H9 (cell line): ENCODE data around the gene SPATA2. TPM values are rescaled to one million over a fixed set of nuclear protein-coding genes. Genes with fewer than 3 reads are reported as not detected.

Experiments used
- DNase-seq: peaks from one replicate; pipeline ENCODE4 v3.0.0-alpha.2; 2017
- H2AFZ ChIP-seq: one replicate; pipeline ENCODE4 v1.6.1; 2013; ENCODE audit warnings: mild to moderate bottlenecking, low read length, control low read depth, moderate library complexity
- H2AK5ac ChIP-seq: 2 replicates; pipeline ENCODE4 v1.6.1; 2013; ENCODE audit warnings: low read length, control low read depth, mixed read lengths; ENCODE audit not compliant: insufficient read length
- H2BK120ac ChIP-seq: one replicate; pipeline ENCODE4 v1.6.1; 2013; ENCODE audit warnings: low read depth, mild to moderate bottlenecking, low read length, control low read depth, inconsistent platforms; ENCODE audit not compliant: poor library complexity, severe bottlenecking
- H2BK12ac ChIP-seq: 2 replicates; pipeline ENCODE4 v1.6.1; 2013; ENCODE audit warnings: low read length, control low read depth, mixed read lengths, low read depth; ENCODE audit not compliant: insufficient read length
- H2BK15ac ChIP-seq: 2 replicates; pipeline ENCODE4 v1.6.1; 2013; ENCODE audit warnings: low read depth, low read length, control low read depth
- H2BK20ac ChIP-seq: one replicate; pipeline ENCODE4 v1.6.1; 2013; ENCODE audit warnings: low read depth, mild to moderate bottlenecking, low read length, control low read depth, inconsistent platforms; ENCODE audit not compliant: poor library complexity, severe bottlenecking
- H2BK5ac ChIP-seq: 2 replicates; pipeline ENCODE4 v1.6.1; 2013; ENCODE audit warnings: low read length, control low read depth, mixed read lengths; ENCODE audit not compliant: insufficient read length
- H3K14ac ChIP-seq: 2 replicates; pipeline ENCODE4 v1.6.1; 2013; ENCODE audit warnings: low read length, control low read depth; ENCODE audit not compliant: insufficient read depth
- H3K18ac ChIP-seq: 2 replicates; pipeline ENCODE4 v1.6.1; 2013; ENCODE audit warnings: low read depth, mild to moderate bottlenecking, mixed read lengths, low read length, control low read depth; ENCODE audit not compliant: insufficient read length
- H3K23ac ChIP-seq: 2 replicates; pipeline ENCODE4 v1.6.1; 2013; ENCODE audit warnings: low read length, control low read depth, mixed read lengths, low read depth; ENCODE audit not compliant: insufficient read length
- H3K23me2 ChIP-seq: 2 replicates; pipeline ENCODE4 v1.6.1; 2013; ENCODE audit warnings: low read depth, mild to moderate bottlenecking, mixed read lengths, low read length, control low read depth; ENCODE audit not compliant: insufficient read length, poor library complexity, severe bottlenecking
- H3K27ac ChIP-seq: 2 replicates; pipeline ENCODE4 v1.5.1; 2013; ENCODE audit warnings: low read length, control low read depth, mixed read lengths, low read depth; ENCODE audit not compliant: insufficient read length
- H3K27me3 ChIP-seq: 2 replicates; pipeline ENCODE4 v1.6.1; 2013; ENCODE audit warnings: low read length, control low read depth, inconsistent platforms; ENCODE audit not compliant: insufficient read depth
- H3K4ac ChIP-seq: 2 replicates; pipeline ENCODE4 v1.6.1; 2013; ENCODE audit warnings: low read depth, mild to moderate bottlenecking, control low read depth, inconsistent platforms, low read length, moderate library complexity
- H3K4me1 ChIP-seq: 2 replicates; pipeline ENCODE4 v1.6.1; 2013; ENCODE audit warnings: low read length, control low read depth, inconsistent platforms; ENCODE audit not compliant: insufficient read depth
- H3K4me2 ChIP-seq: 2 replicates; pipeline ENCODE4 v1.6.1; 2013; ENCODE audit warnings: low read length, control low read depth, mixed read lengths; ENCODE audit not compliant: insufficient read length, insufficient read depth
- H3K56ac ChIP-seq: 2 replicates; pipeline ENCODE4 v1.6.1; 2013; ENCODE audit warnings: low read depth, mild to moderate bottlenecking, mixed read lengths, low read length, control low read depth; ENCODE audit not compliant: insufficient read length
- H3K79me1 ChIP-seq: 2 replicates; pipeline ENCODE4 v1.6.1; 2013; ENCODE audit warnings: low read depth, mild to moderate bottlenecking, moderate library complexity, low read length, control low read depth, inconsistent platforms; ENCODE audit not compliant: insufficient read depth, poor library complexity, severe bottlenecking
- H3K79me2 ChIP-seq: 2 replicates; pipeline ENCODE4 v1.6.1; 2013; ENCODE audit warnings: low read length, control low read depth, inconsistent platforms; ENCODE audit not compliant: insufficient read depth
- H3K9ac ChIP-seq: 2 replicates; pipeline ENCODE4 v1.6.1; 2013; ENCODE audit warnings: low read length, control low read depth, mixed read lengths; ENCODE audit not compliant: insufficient read length; ENCODE audit errors: extremely low read depth
- H3K9me3 ChIP-seq: one replicate; pipeline ENCODE4 v1.6.1; 2013; ENCODE audit warnings: low read depth, low read length, inconsistent platforms; ENCODE audit not compliant: control insufficient read depth
- H3T11ph ChIP-seq: one replicate; pipeline ENCODE4 v1.6.1; 2013; ENCODE audit warnings: mild to moderate bottlenecking, low read length, control low read depth, inconsistent platforms
- H4K20me1 ChIP-seq: one replicate; pipeline ENCODE4 v1.6.1; 2013; ENCODE audit not compliant: control insufficient read depth, insufficient read length, insufficient read depth
- H4K5ac ChIP-seq: 2 replicates; pipeline ENCODE4 v1.6.1; 2013; ENCODE audit warnings: low read depth, mild to moderate bottlenecking, mixed read lengths, low read length, control low read depth; ENCODE audit not compliant: insufficient read length
- H4K8ac ChIP-seq: replicated peaks from 2 replicates; pipeline ENCODE4 v1.6.1; 2013; ENCODE audit warnings: low read length, control low read depth, mixed read lengths, low read depth; ENCODE audit not compliant: insufficient read length
- H4K91ac ChIP-seq: 2 replicates; pipeline ENCODE4 v1.6.1; 2013; ENCODE audit warnings: low read depth, mild to moderate bottlenecking, moderate library complexity, mixed read lengths, low read length, control low read depth; ENCODE audit not compliant: insufficient read length
- H3K27ac Mint-ChIP-seq, 3 experiments: 2 replicates in 2 of 3; 3 replicates in 1 of 3; pipeline ENCODE4 v1.8.0; 2020 to 2021; ENCODE audit warnings: mixed read lengths in 3 of 3, mild to moderate bottlenecking in 1 of 3, moderate library complexity in 1 of 3
- H3K27me3 Mint-ChIP-seq: 2 replicates; pipeline ENCODE4 v1.8.0; 2021; ENCODE audit warnings: low read depth, mild to moderate bottlenecking, moderate library complexity, mixed read lengths
- H3K36me3 Mint-ChIP-seq, 3 experiments: 2 replicates in 2 of 3; 3 replicates in 1 of 3; pipeline ENCODE4 v1.8.0; 2020 to 2021; ENCODE audit warnings: low read depth in 3 of 3, mixed read lengths in 3 of 3; ENCODE audit not compliant: insufficient read depth in 1 of 3
- H3K4me1 Mint-ChIP-seq, 2 experiments: 2 replicates each; pipeline ENCODE4 v1.8.0; 2020; ENCODE audit warnings: mixed read lengths in 2 of 2
- H3K4me3 Mint-ChIP-seq, 2 experiments: 2 replicates in 1 of 2; 3 replicates in 1 of 2; pipeline ENCODE4 v1.8.0; 2020 to 2021; ENCODE audit warnings: mild to moderate bottlenecking in 2 of 2, mixed read lengths in 2 of 2, moderate library complexity in 1 of 2
- H3K9me3 Mint-ChIP-seq, 2 experiments: 2 replicates in 1 of 2; 3 replicates in 1 of 2; pipeline ENCODE4 v1.8.0; 2020; ENCODE audit warnings: mild to moderate bottlenecking in 2 of 2, mixed read lengths in 2 of 2, moderate library complexity in 1 of 2
- WGBS: extraction: QIAGEN DNeasy Blood & Tissue Kit; methylation state at CpG from one replicate; pipeline ENCODE4 v1.1.7; 2013; ENCODE audit warnings: missing lambda C conversion rate, low lambda C conversion rate, mixed read lengths; ENCODE audit not compliant: insufficient read length; ENCODE audit errors: extremely low coverage; 5-methylcytosine and 5-hydroxymethylcytosine counted together
- total RNA-seq: library from RNA; stranded (reverse); gene quantifications from 2 replicates; pipeline ENCODE4 v1.2.1, GENCODE V29; 2021
- TF ChIP-seq, protein P1 (sequence below): fragments of 200-600 bp; sonication (generic); conservative IDR thresholded peaks from 3 replicates; pipeline ENCODE4 v1.8.0; 2021; ENCODE audit warnings: antibody characterized with exemption, mild to moderate bottlenecking

SPATA2 gene
- total RNA-seq, 1 experiment from 2014 or later: 9.6 TPM

DNA sequence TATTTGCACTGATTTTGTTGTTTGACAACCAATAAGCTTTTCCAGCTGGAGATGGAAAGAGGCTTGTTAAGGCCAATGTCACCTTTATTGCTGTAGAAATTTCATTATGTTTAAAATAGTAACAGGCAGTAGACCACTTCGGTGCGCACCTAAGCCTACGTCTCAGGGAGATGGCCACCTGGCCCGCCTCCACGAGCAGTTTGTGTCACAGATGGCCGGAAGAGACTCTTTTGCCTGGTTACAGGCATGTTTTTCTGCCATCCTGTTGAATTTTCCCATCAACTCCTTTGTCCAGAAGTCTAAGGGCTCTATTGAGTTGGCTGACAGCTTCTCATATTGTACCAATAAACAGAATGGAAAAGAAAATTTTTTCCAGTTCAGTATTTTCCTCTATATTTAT lies 51.7 kb downstream of the SPATA2 start:
- no peak overlapping the region for H3K4me3 Mint-ChIP-seq

More for the DNA sequence above, 51.7 kb downstream of the SPATA2 start:
- Histone ChIP-seq H2BK20ac (no peak overlapping the region), H3K23me2 (no peaks in the 10 kb centered on the region), H3K4me1 (no peaks in the 10 kb centered on the region), H2BK5ac (no peak overlapping the region), H3K79me1 (no peaks in the 10 kb centered on the region), H3K56ac (no peak overlapping the region), H2BK15ac (no peak overlapping the region), H3K9ac (no peak overlapping the region), H3K4ac (no peak overlapping the region), H2BK12ac (no peak overlapping the region), H3K4me2 (no peak overlapping the region), H3K79me2 (no peaks in the 10 kb centered on the region), H4K8ac (no peak overlapping the region), H3K27me3 (no peaks in the 10 kb centered on the region), H3K23ac (no peak overlapping the region), H3K18ac (no peak overlapping the region), H2BK120ac (no peak overlapping the region), H4K5ac (no peak overlapping the region), H3K9me3 (no peaks in the 10 kb centered on the region), H2AK5ac (no peak overlapping the region), H3K14ac (no peak overlapping the region), H4K91ac (no peak overlapping the region), H2AFZ (no peak overlapping the region), H4K20me1 (no peaks in the 10 kb centered on the region), H3K27ac (no peak overlapping the region), H3T11ph (no peak overlapping the region)
- TF ChIP-seq, protein P1, sequence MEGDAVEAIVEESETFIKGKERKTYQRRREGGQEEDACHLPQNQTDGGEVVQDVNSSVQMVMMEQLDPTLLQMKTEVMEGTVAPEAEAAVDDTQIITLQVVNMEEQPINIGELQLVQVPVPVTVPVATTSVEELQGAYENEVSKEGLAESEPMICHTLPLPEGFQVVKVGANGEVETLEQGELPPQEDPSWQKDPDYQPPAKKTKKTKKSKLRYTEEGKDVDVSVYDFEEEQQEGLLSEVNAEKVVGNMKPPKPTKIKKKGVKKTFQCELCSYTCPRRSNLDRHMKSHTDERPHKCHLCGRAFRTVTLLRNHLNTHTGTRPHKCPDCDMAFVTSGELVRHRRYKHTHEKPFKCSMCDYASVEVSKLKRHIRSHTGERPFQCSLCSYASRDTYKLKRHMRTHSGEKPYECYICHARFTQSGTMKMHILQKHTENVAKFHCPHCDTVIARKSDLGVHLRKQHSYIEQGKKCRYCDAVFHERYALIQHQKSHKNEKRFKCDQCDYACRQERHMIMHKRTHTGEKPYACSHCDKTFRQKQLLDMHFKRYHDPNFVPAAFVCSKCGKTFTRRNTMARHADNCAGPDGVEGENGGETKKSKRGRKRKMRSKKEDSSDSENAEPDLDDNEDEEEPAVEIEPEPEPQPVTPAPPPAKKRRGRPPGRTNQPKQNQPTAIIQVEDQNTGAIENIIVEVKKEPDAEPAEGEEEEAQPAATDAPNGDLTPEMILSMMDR: no peak
- DNase-seq: no peak
- Mint-ChIP-seq H3K27ac (no peak overlapping the region), H3K36me3 (peaks cover 0 to 2% (median 0%) of the 10 kb centered on the region in 3 experiments; a peak in 3 of 7 replicates), H3K9me3 (no peaks in the 10 kb centered on the region), H3K27me3 (no peaks in the 10 kb centered on the region; the same call in 1 of the 2 replicates), H3K4me1 (peaks cover 27 to 28% of the 10 kb centered on the region in 2 experiments)
- no CpG with 5 or more reads among the region's 6 CpGs for WGBS
